Measurements from ENCODE around the gene DLG3.

GRCh38 chrX:70426286-70427278 lies 18.1 kb upstream of the DLG3 start:
- TF ChIP-seq POLR2A (IDR thresholded peaks at IDR 0.05; ENCODE audit: low read length) (no peak), EP300 (IDR thresholded peaks at IDR 0.05) (no peak), ESRRA (IDR thresholded peaks at IDR 0.05; ENCODE audit: borderline replicate concordance, low read length) (no peak), CTCF (IDR thresholded peaks at IDR 0.05) (no peak), MYC (IDR thresholded peaks at IDR 0.05; ENCODE audit: borderline replicate concordance, low read length) (no peak)
- TF ChIP-seq, protein P1, sequence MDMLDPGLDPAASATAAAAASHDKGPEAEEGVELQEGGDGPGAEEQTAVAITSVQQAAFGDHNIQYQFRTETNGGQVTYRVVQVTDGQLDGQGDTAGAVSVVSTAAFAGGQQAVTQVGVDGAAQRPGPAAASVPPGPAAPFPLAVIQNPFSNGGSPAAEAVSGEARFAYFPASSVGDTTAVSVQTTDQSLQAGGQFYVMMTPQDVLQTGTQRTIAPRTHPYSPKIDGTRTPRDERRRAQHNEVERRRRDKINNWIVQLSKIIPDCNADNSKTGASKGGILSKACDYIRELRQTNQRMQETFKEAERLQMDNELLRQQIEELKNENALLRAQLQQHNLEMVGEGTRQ (IDR thresholded peaks at IDR 0.05), result no peak
